Mesothelial cell of epicardium (in vitro differentiated cells): ENCODE data around the gene TLE3. TPM values are rescaled to one million over a fixed set of nuclear protein-coding genes. Genes with fewer than 3 reads are reported as not detected.

ENCODE experiments used
- DNase-seq, 2 experiments: peaks; one replicate each; pipeline ENCODE4 v3.0.0; 2021; ENCODE audit warnings: low spot score in 2 of 2; ENCODE audit not compliant: unreplicated experiment in 2 of 2
- H3K27ac Mint-ChIP-seq: 2 replicates; pipeline ENCODE4 v1.8.0; 2021; ENCODE audit warnings: mixed read lengths
- H3K27me3 Mint-ChIP-seq: 2 replicates; pipeline ENCODE4 v1.8.0; 2021; ENCODE audit warnings: low read depth, mixed read lengths
- H3K36me3 Mint-ChIP-seq: 2 replicates; pipeline ENCODE4 v1.8.0; 2021; ENCODE audit warnings: mixed read lengths
- H3K4me1 Mint-ChIP-seq: 2 replicates; pipeline ENCODE4 v1.8.0; 2021; ENCODE audit warnings: mixed read lengths
- H3K4me3 Mint-ChIP-seq: 2 replicates; pipeline ENCODE4 v1.8.0; 2021; ENCODE audit warnings: mild to moderate bottlenecking, moderate library complexity, mixed read lengths
- H3K9me3 Mint-ChIP-seq: 2 replicates; pipeline ENCODE4 v1.8.0; 2021; ENCODE audit warnings: mixed read lengths
- CTCF ChIP-seq: fragments of 200-600 bp; sonication (generic); IDR thresholded peaks from one replicate; pipeline ENCODE4 v1.5.0; 2021; ENCODE audit warnings: antibody characterized with exemption; ENCODE audit not compliant: unreplicated experiment
- total RNA-seq: library from RNA; stranded (reverse); gene quantifications from 3 replicates; pipeline ENCODE4 v1.2.1, GENCODE V29; 2021

The TLE3 gene
- total RNA-seq, 1 donor from 2014 or later: 165 TPM

- no peak for TF ChIP-seq CTCF
- H3K9me3 Mint-ChIP-seq: peaks cover 5% of the 10 kb centered on the region
- H3K27ac Mint-ChIP-seq: no peak overlapping the region
- H3K4me1 Mint-ChIP-seq: peaks cover 29% of the 10 kb centered on the region
- DNase-seq: no peak
- H3K4me3 Mint-ChIP-seq: no peak overlapping the region
- peaks cover 42% of the 10 kb centered on the region for H3K27me3 Mint-ChIP-seq
- peaks cover 3% of the 10 kb centered on the region for H3K36me3 Mint-ChIP-seq
Observed at GRCh38 chr15:70020229-70020628, 77.5 kb downstream of the TLE3 start.

GRCh38 chr15:70018646-70019600, 78.8 kb downstream of the TLE3 start:
- peaks cover 5% of the 10 kb centered on the region for H3K9me3 Mint-ChIP-seq
- peaks cover 32% of the 10 kb centered on the region for H3K4me1 Mint-ChIP-seq
- H3K27ac Mint-ChIP-seq: no peak overlapping the region
- H3K4me3 Mint-ChIP-seq: no peak overlapping the region
- no peak for DNase-seq
- H3K27me3 Mint-ChIP-seq: peaks cover 36% of the 10 kb centered on the region
- TF ChIP-seq CTCF: no peak
- peaks cover 3% of the 10 kb centered on the region for H3K36me3 Mint-ChIP-seq

- Mint-ChIP-seq H3K4me1 (peaks cover 30% of the 10 kb centered on the region), H3K27ac (no peak overlapping the region), H3K27me3 (peaks cover 37% of the 10 kb centered on the region), H3K4me3 (no peak overlapping the region), H3K36me3 (peaks cover 3% of the 10 kb centered on the region), H3K9me3 (peaks cover 5% of the 10 kb centered on the region)
- TF ChIP-seq CTCF: no peak
- no peak for DNase-seq
Observed at GRCh38 chr15:70017801-70018200, 79.9 kb downstream of the TLE3 start.

- no peak for TF ChIP-seq CTCF
- peaks cover 1% of the 10 kb centered on the region for H3K9me3 Mint-ChIP-seq
Observed at GRCh38 chr15:70017025-70017424, 80.7 kb downstream of the TLE3 start.

GRCh38 chr15:70016511-70016994, 81.2 kb downstream of the TLE3 start:
- H3K4me3 Mint-ChIP-seq: no peak overlapping the region
- TF ChIP-seq CTCF: no peak
- no peaks in the 10 kb centered on the region for H3K36me3 Mint-ChIP-seq
- H3K27ac Mint-ChIP-seq: no peak overlapping the region
- peaks cover 29% of the 10 kb centered on the region for H3K4me1 Mint-ChIP-seq
- H3K9me3 Mint-ChIP-seq: no peaks in the 10 kb centered on the region
- no peak for DNase-seq
- H3K27me3 Mint-ChIP-seq: peaks cover 39% of the 10 kb centered on the region

More at GRCh38 chr15:70017025-70017424, 80.7 kb downstream of the TLE3 start:
- Mint-ChIP-seq H3K27me3 (peaks cover 37% of the 10 kb centered on the region), H3K36me3 (peaks cover under 1% of the 10 kb centered on the region), H3K4me3 (no peak overlapping the region), H3K27ac (no peak overlapping the region), H3K4me1 (peaks cover 29% of the 10 kb centered on the region)
- DNase-seq: no peak
